Spleen (tissue), 11 donors: ENCODE results near the gene MCM9. TPM values are rescaled to one million over a fixed set of nuclear protein-coding genes. Genes with fewer than 3 reads are reported as not detected.
"Not testable (repeated sequence)": the region's sequence is repeated elsewhere in the genome, so short reads cannot be mapped to it uniquely, and the experiment has no call there.

Experiments
- DNase-seq: peaks from one replicate; pipeline ENCODE4 v3.0.0-alpha.2; 2020
- H3K27ac ChIP-seq, 8 donors: fragments of 200-600 bp; sonication (generic) in 7 of 8; 1 replicate in 4 of 8; 2 replicates in 4 of 8; pipeline versions ENCODE4 v1.5.0 to v1.8.0; 2016 to 2021; ENCODE audit warnings: inconsistent platforms in 4 of 8, mild to moderate bottlenecking in 4 of 8, moderate library complexity in 1 of 8
- H3K27me3 ChIP-seq, 7 donors: fragments of 200-600 bp; sonication (generic) in 6 of 7; replicated peaks in 1 of 7; 1 replicate in 4 of 7; 2 replicates in 3 of 7; pipeline versions ENCODE4 v1.5.0 to v1.8.0; 2016 to 2021; ENCODE audit warnings: inconsistent platforms in 3 of 7, mild to moderate bottlenecking in 1 of 7
- H3K36me3 ChIP-seq, 6 donors: fragments of 200-600 bp; sonication (generic) in 5 of 6; 1 replicate in 4 of 6; 2 replicates in 2 of 6; pipeline versions ENCODE4 v1.5.0 to v1.8.0; 2016 to 2021; ENCODE audit warnings: inconsistent platforms in 2 of 6
- H3K4me1 ChIP-seq, 6 donors: fragments of 200-600 bp; sonication (generic) in 5 of 6; 1 replicate in 3 of 6; 2 replicates in 3 of 6; pipeline versions ENCODE4 v1.5.0 to v1.8.0; 2016 to 2021; ENCODE audit warnings: inconsistent platforms in 3 of 6
- H3K4me3 ChIP-seq, 8 donors: fragments of 200-600 bp; sonication (generic) in 7 of 8; 1 replicate in 4 of 8; 2 replicates in 4 of 8; pipeline versions ENCODE4 v1.5.0 to v1.8.0; 2016 to 2021; ENCODE audit warnings: inconsistent platforms in 4 of 8, mild to moderate bottlenecking in 4 of 8, moderate library complexity in 2 of 8
- H3K9me3 ChIP-seq, 8 donors: fragments of 200-600 bp; sonication (generic) in 7 of 8; 1 replicate in 4 of 8; 2 replicates in 4 of 8; pipeline versions ENCODE4 v1.5.0 to v1.8.0; 2016 to 2021; ENCODE audit warnings: inconsistent platforms in 4 of 8
- POLR2A ChIP-seq, 3 donors: fragments of 450-650 bp; IDR thresholded peaks; one replicate each; pipeline ENCODE4 v1.5.1; 2017; ENCODE audit warnings: antibody characterized with exemption in 3 of 3, mild to moderate bottlenecking in 1 of 3
- POLR2AphosphoS5 ChIP-seq, 3 donors: sonication (generic); formaldehyde crosslinking; IDR thresholded peaks; one replicate each; pipeline ENCODE4 v1.5.1; 2017; ENCODE audit warnings: antibody characterized with exemption in 3 of 3
- WGBS, 5 donors: extraction: QIAGEN DNeasy Blood & Tissue Kit in 3 of 5; methylation state at CpG; one replicate each; pipeline versions ENCODE4 v1.1.5 to v1.1.7; 2013 to 2018; 5-methylcytosine and 5-hydroxymethylcytosine counted together
- intact Hi-C: fragments of 100-400 bp; cut with DNase I; formaldehyde crosslinking; loops from one replicate; pipeline ENCODE4 v1.15.0; 2023; ENCODE audit warnings: low total_unique reads
- polyA plus RNA-seq, 3 donors: library from polyadenylated mRNA; stranded (reverse); fragments of 200-250 nt; gene quantifications; one replicate each; pipeline ENCODE4 v1.2.1, GENCODE V29; 2013
- total RNA-seq, 7 donors: library from RNA; depleted of rRNA in 3 of 7; stranded (reverse); fragments of >200 nt in 3 of 7; fragmentation: NEBNext Ultra II Directional in 4 of 7; extraction: Animal tissue kit (Norgen Biotek cat#: 25700) in 4 of 7; gene quantifications; one replicate each; pipeline versions ENCODE4 v1.1.0 to v1.2.1, GENCODE V29; 2016 to 2021
- TF ChIP-seq, protein P1 (sequence below), 11 experiments: fragments of 200-600 bp in 7 of 11; fragments of 450-650 bp in 4 of 11; sonication (generic) in 4 of 11; IDR thresholded peaks in 8 of 11; conservative IDR thresholded peaks in 3 of 11; 1 replicate in 7 of 11; 2 replicates in 4 of 11; pipeline versions ENCODE4 v1.4.0 to v1.8.0; 2016 to 2021; ENCODE audit warnings: antibody characterized with exemption in 11 of 11, inconsistent platforms in 4 of 11, mild to moderate bottlenecking in 1 of 11
- donor health status: healthy with polysubstance abuse.
- donor health status: DM: no; HTN: no; CAD: no; lungs with moderate emphysema.
- donor health status: DM: no; HTN: no; CAD: no.
- donor health status: Bipolar disorder and iron deficiency.
- donor health status: healthy.
- donor health status: DM: no; HTN: no; CAD: no.
- donor health status: DM: yes; HTN: yes; CAD: no.

Gene MCM9
- total and polyA plus RNA-seq, 10 donors, result 3.7 to 33.6 (median 21.5) TPM

DNA sequence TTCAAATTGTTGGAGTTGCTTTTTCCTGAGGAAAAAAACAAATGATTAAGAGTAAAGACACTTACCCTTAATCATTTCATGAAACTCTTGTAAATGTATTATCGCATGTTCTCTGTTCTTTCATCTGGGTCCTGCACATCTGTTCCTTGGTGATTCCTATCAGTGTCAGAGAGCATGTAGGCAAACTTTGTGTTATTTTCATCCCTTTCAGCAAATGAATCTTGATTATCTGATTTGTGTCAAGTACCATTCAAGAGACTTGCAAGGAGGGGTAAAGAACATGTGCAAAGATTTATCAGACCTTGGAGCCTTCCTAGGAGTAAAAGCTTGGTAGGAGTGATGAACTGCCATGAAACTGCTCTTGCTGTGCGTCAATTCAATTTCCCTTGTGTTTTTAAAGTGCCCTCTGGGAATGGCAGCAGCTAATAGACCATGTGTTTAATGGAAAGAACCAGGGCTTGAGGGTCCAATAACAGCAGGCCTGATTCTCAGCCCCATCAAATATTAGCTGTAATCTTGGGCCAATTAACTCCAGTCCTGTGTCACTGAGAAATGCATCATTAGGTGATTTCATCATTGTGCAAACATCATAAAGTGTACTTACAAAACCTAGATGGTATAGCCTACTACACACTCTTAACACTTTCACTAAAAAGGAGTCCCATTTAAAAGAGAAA is 164.7 kb downstream of the MCM9 start:
- peaks cover 0 to 37% (median 16%) of the 10 kb centered on the region in 6 donors for H3K4me1 ChIP-seq
- no peak for DNase-seq
- intact Hi-C loops, result loop anchor here (10.0 kb wide), 1 partner anchor 115 kb away; the partner anchor contains the start of gene CEP85L

DNA sequence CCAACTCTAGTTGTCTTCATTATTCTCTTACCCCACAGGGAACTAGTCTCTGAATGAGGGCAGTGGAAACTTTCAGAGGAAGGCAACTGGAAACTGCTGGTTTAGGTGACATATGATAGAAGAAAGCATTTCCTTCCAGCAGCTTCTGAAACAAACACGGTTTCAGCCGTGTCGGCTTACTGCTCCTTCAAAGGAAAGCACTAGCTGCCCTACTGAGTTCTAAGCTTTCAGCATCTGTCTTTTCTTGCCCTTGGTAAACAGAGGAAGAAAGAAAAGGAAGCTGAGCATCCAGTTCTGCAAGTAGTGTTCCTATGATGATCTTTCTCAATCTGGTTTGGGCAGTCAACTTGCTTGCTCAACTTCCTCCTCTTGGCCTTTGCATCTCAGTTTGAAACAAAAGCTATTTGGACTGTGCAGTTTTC is 166.0 kb downstream of the MCM9 start:
- WGBS, 5 donors, result 30 to 53% (median 36%) methylated on average over 3 of the region's 3 CpGs
- H3K27ac ChIP-seq, result peak overlapping the region in 7 of 8 donors; percentile 70 to 93 (median 90)

More for the DNA sequence above, 164.7 kb downstream of the MCM9 start:
- H3K27me3 ChIP-seq, result no peaks in the 10 kb centered on the region
- H3K27ac ChIP-seq, result peak overlapping the region in 2 of 8 donors; percentile 92 to 93
- 94 to 97% (median 96%) methylated on average over 2 of the region's 2 CpGs for WGBS, 5 donors
- no peak overlapping the region for H3K4me3 ChIP-seq
- no peaks in the 10 kb centered on the region for H3K9me3 ChIP-seq
- no peak for TF ChIP-seq POLR2A (IDR thresholded peaks at IDR 0.05)
- no peak for TF ChIP-seq POLR2AphosphoS5 (IDR thresholded peaks at IDR 0.05)
- TF ChIP-seq, protein P1, sequence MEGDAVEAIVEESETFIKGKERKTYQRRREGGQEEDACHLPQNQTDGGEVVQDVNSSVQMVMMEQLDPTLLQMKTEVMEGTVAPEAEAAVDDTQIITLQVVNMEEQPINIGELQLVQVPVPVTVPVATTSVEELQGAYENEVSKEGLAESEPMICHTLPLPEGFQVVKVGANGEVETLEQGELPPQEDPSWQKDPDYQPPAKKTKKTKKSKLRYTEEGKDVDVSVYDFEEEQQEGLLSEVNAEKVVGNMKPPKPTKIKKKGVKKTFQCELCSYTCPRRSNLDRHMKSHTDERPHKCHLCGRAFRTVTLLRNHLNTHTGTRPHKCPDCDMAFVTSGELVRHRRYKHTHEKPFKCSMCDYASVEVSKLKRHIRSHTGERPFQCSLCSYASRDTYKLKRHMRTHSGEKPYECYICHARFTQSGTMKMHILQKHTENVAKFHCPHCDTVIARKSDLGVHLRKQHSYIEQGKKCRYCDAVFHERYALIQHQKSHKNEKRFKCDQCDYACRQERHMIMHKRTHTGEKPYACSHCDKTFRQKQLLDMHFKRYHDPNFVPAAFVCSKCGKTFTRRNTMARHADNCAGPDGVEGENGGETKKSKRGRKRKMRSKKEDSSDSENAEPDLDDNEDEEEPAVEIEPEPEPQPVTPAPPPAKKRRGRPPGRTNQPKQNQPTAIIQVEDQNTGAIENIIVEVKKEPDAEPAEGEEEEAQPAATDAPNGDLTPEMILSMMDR (IDR thresholded peaks at IDR 0.05 in 8 of 11, conservative IDR thresholded peaks at IDR 0.05 in 3 of 11), result no peak
- H3K36me3 ChIP-seq, result no peaks in the 10 kb centered on the region

DNA sequence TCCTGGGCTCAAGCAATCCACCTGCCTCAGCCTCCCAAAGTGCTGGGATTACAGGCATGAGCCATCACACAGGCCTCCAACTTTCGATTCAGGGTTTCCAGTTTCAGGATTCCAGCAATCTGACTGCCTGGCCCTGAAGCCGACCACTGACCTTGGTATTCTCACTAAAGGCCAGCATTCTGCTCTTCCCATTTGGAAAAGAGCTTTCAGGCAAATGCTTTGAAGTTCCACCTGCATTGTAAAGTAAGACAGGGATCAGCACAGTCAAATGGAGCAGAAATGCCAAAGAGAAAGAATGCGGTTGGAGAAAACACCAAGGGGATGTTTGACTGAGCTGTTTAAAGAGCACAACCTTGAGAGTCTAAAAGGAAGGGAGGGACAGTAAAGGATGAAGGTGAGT is 166.5 kb downstream of the MCM9 start:
- intact Hi-C loops, result no loop called here
- Histone ChIP-seq H3K9me3 (no peaks in the 10 kb centered on the region), H3K27me3 (no peaks in the 10 kb centered on the region), H3K4me1 (peaks cover 0 to 48% (median 16%) of the 10 kb centered on the region in 6 donors), H3K27ac (peak overlapping the region; percentile 7 to 93 (median 86)), H3K36me3 (no peaks in the 10 kb centered on the region), H3K4me3 (peak overlapping the region in 1 of 8 donors; percentile 36)
- no peak for DNase-seq
- WGBS, 5 donors, result 70 to 87% (median 77%) methylated on average over 3 of the region's 3 CpGs
- TF ChIP-seq POLR2A (IDR thresholded peaks at IDR 0.05) (no peak), POLR2AphosphoS5 (IDR thresholded peaks at IDR 0.05) (no peak)
- TF ChIP-seq, protein P1 (IDR thresholded peaks at IDR 0.05 in 8 of 11, conservative IDR thresholded peaks at IDR 0.05 in 3 of 11), result no peak

More for the DNA sequence above, 166.0 kb downstream of the MCM9 start:
- Histone ChIP-seq H3K27me3 (no peaks in the 10 kb centered on the region), H3K9me3 (no peaks in the 10 kb centered on the region), H3K4me1 (peaks cover 0 to 48% (median 16%) of the 10 kb centered on the region in 6 donors), H3K36me3 (no peaks in the 10 kb centered on the region), H3K4me3 (peak overlapping the region in 1 of 8 donors; percentile 36)
- no peak for DNase-seq
- TF ChIP-seq POLR2AphosphoS5 (IDR thresholded peaks at IDR 0.05), result peak in 1 of 3 donors; percentile 39
- TF ChIP-seq, protein P1 (IDR thresholded peaks at IDR 0.05 in 8 of 11, conservative IDR thresholded peaks at IDR 0.05 in 3 of 11), result no peak
- intact Hi-C loops, result no loop called here

DNA sequence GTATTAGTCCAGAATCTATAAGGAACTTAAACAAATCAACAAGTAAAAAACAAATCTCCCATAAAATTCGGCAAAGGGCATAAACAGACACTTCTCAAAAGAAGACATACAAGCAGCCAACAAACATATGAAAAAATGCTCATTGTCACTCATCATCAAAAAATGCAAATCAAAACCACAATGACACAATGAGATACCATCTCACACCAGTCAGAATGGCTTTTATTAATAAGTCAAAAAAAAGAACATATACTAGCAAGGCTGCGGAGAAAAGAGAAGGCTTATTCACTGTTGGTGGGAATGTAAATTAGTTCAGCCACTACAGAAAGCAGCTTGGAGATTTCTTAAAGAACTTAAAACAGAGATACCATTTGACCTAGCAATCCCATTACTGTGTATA is 169.6 kb downstream of the MCM9 start:
- Histone ChIP-seq H3K27ac (peak overlapping the region in 5 of 8 donors; percentile 35 to 77 (median 56)), H3K4me1 (peaks cover 0 to 40% (median 16%) of the 10 kb centered on the region in 6 donors)
- DNase-seq, H3K9me3 ChIP-seq, intact Hi-C loops, H3K27me3 ChIP-seq, H3K4me3 ChIP-seq, H3K36me3 ChIP-seq: not testable (repeated sequence)
- WGBS, 5 donors, result 88 to 91% (median 89%) methylated on average over 2 of the region's 2 CpGs
